Measurements from ENCODE around the gene CRP.
"Not testable (repeated sequence)": the region's sequence is repeated elsewhere in the genome, so short reads cannot be mapped to it uniquely, and the experiment has no call there.

The CRP gene

GRCh38 chr1:159699653-159700052, 14.7 kb downstream of the CRP start:
- no peak for DNase-seq (ENCODE audit: low spot score)

GRCh38 chr1:159699246-159699645, 15.1 kb downstream of the CRP start:
- DNase-seq (ENCODE audit: low spot score) = no peak

GRCh38 chr1:159687511-159687910, 26.9 kb downstream of the CRP start:
- no peak for DNase-seq (ENCODE audit: low spot score)

- no peak for DNase-seq (ENCODE audit: low spot score)
Observed at GRCh38 chr1:159686599-159687299, 27.6 kb downstream of the CRP start.

- DNase-seq (ENCODE audit: low spot score) = no peak
Observed at GRCh38 chr1:159678939-159679338, 35.5 kb downstream of the CRP start.

GRCh38 chr1:159675046-159675445, 39.3 kb downstream of the CRP start:
- no peak for DNase-seq (ENCODE audit: low spot score)

GRCh38 chr1:159672390-159672789, 42.0 kb downstream of the CRP start:
- DNase-seq (ENCODE audit: low spot score) = not testable (repeated sequence)

- DNase-seq (ENCODE audit: low spot score) = no peak
Observed at GRCh38 chr1:159669338-159669737, 45.1 kb downstream of the CRP start.

- DNase-seq (ENCODE audit: low spot score) = no peak
Observed at GRCh38 chr1:159668739-159669138, 45.6 kb downstream of the CRP start.

GRCh38 chr1:159664247-159664646, 50.1 kb downstream of the CRP start:
- no peak for DNase-seq (ENCODE audit: low spot score)

- DNase-seq (ENCODE audit: low spot score) = no peak
Observed at GRCh38 chr1:159663552-159663951, 50.8 kb downstream of the CRP start.
